Liver (tissue), 9 donors: ENCODE measurements around the gene CC2D2A. TPM values are rescaled to one million over a fixed set of nuclear protein-coding genes. Genes with fewer than 3 reads are reported as not detected.

Experiments used
- DNase-seq: peaks from one replicate; pipeline ENCODE4 v3.0.0-alpha.2; 2017; ENCODE audit warnings: low spot score
- H3K27ac ChIP-seq, 2 donors: one replicate each; pipeline ENCODE4 v1.7.0; 2013; ENCODE audit warnings: inconsistent platforms in 2 of 2, low read length in 2 of 2, control low read depth in 1 of 2, low read depth in 1 of 2, mild to moderate bottlenecking in 1 of 2
- H3K27me3 ChIP-seq, 4 donors: one replicate each; pipeline versions ENCODE4 v1.6.1 to v1.7.0; 2013; ENCODE audit warnings: low read length in 3 of 4, inconsistent platforms in 1 of 4, mild to moderate bottlenecking in 1 of 4, moderate library complexity in 1 of 4; ENCODE audit not compliant: control insufficient read depth in 4 of 4, insufficient read depth in 4 of 4
- H3K36me3 ChIP-seq, 4 donors: one replicate each; pipeline versions ENCODE4 v1.6.1 to v1.7.0; 2013; ENCODE audit warnings: low read length in 3 of 4, mild to moderate bottlenecking in 3 of 4, low read depth in 1 of 4, moderate library complexity in 1 of 4; ENCODE audit not compliant: control insufficient read depth in 4 of 4, insufficient read depth in 3 of 4
- H3K4me1 ChIP-seq, 4 donors: one replicate each; pipeline versions ENCODE4 v1.6.1 to v1.7.0; 2013; ENCODE audit warnings: low read length in 3 of 4, mild to moderate bottlenecking in 3 of 4, moderate library complexity in 1 of 4; ENCODE audit not compliant: control insufficient read depth in 4 of 4, insufficient read depth in 4 of 4
- H3K4me3 ChIP-seq, 3 donors: one replicate each; pipeline versions ENCODE4 v1.6.1 to v1.7.0; 2013; ENCODE audit warnings: low read length in 3 of 3, control low read depth in 1 of 3, low read depth in 1 of 3, mild to moderate bottlenecking in 1 of 3
- H3K9ac ChIP-seq, 2 donors: one replicate each; pipeline ENCODE4 v1.7.0; 2013; ENCODE audit warnings: low read length in 2 of 2, mild to moderate bottlenecking in 2 of 2, moderate library complexity in 2 of 2, control low read depth in 1 of 2, low read depth in 1 of 2
- H3K9me3 ChIP-seq, 4 donors: one replicate each; pipeline versions ENCODE4 v1.6.1 to v1.7.0; 2013; ENCODE audit warnings: low read length in 3 of 4; ENCODE audit not compliant: control insufficient read depth in 4 of 4
- CTCF ChIP-seq: fragments of 150-350 bp; IDR thresholded peaks from 2 replicates; pipeline ENCODE4 v1.5.1; 2017; ENCODE audit warnings: improper control_type of control experiment, low read depth, low read length; ENCODE audit not compliant: missing input control
- EGR1 ChIP-seq, 2 donors: IDR thresholded peaks; 2 replicates each; pipeline ENCODE4 v1.6.1; 2016 to 2018; ENCODE audit warnings: antibody characterized with exemption in 2 of 2, low read depth in 2 of 2
- FOXA1 ChIP-seq: IDR thresholded peaks from 2 replicates; pipeline ENCODE4 v1.6.1; 2016; ENCODE audit warnings: antibody characterized with exemption
- GABPA ChIP-seq, 2 donors: IDR thresholded peaks in 1 of 2; conservative IDR thresholded peaks in 1 of 2; 2 replicates each; pipeline ENCODE4 v1.6.1; 2016; ENCODE audit warnings: antibody characterized with exemption in 2 of 2, mild to moderate bottlenecking in 1 of 2, moderate library complexity in 1 of 2
- HNF4A ChIP-seq, 2 donors: conservative IDR thresholded peaks; 2 replicates each; pipeline ENCODE4 v1.6.1; 2016; ENCODE audit warnings: antibody characterized with exemption in 2 of 2, mild to moderate bottlenecking in 2 of 2
- HNF4G ChIP-seq: IDR thresholded peaks from 2 replicates; pipeline ENCODE4 v1.6.1; 2016; ENCODE audit warnings: antibody characterized with exemption
- NR2F2 ChIP-seq: IDR thresholded peaks from 2 replicates; pipeline ENCODE4 v1.6.1; 2016; ENCODE audit warnings: antibody characterized with exemption
- RAD21 ChIP-seq, 2 donors: IDR thresholded peaks; 2 replicates each; pipeline ENCODE4 v1.6.1; 2016; ENCODE audit warnings: antibody characterized with exemption in 2 of 2, mild to moderate bottlenecking in 2 of 2
- SP1 ChIP-seq: IDR thresholded peaks from 2 replicates; pipeline ENCODE4 v1.6.1; 2018; ENCODE audit warnings: antibody characterized with exemption, mild to moderate bottlenecking
- TAF1 ChIP-seq: conservative IDR thresholded peaks from 2 replicates; pipeline ENCODE4 v1.6.1; 2016; ENCODE audit warnings: antibody characterized with exemption, mild to moderate bottlenecking
- ZBTB33 ChIP-seq: IDR thresholded peaks from 2 replicates; pipeline ENCODE4 v1.6.1; 2016; ENCODE audit warnings: antibody characterized with exemption
- WGBS: extraction: QIAGEN DNeasy Blood & Tissue Kit; methylation state at CpG from one replicate; pipeline ENCODE4 v1.1.7; 2013; 5-methylcytosine and 5-hydroxymethylcytosine counted together
- polyA plus RNA-seq, 2 donors: library from polyadenylated mRNA; stranded (reverse) in 1 of 2; unstranded in 1 of 2; fragments of 200-250 nt in 1 of 2; fragments of >200 nt in 1 of 2; fragmentation: Nextera tagmentation in 1 of 2; extraction: Ambion mirVana in 1 of 2; gene quantifications; one replicate each; pipeline versions ENCODE4 v1.2.1 to v1.2.3, GENCODE V29; 2013 to 2015
- total RNA-seq, 2 donors: library from RNA; depleted of rRNA; stranded (reverse); fragments of >200 nt; gene quantifications; one replicate each; pipeline ENCODE4 v1.2.3, GENCODE V29; 2014
- TF ChIP-seq, protein P1 (sequence below): IDR thresholded peaks from 2 replicates; pipeline ENCODE4 v1.6.1; 2016; ENCODE audit warnings: antibody characterized with exemption, mild to moderate bottlenecking
- TF ChIP-seq, protein P2 (sequence below): IDR thresholded peaks from 2 replicates; pipeline ENCODE4 v1.6.1; 2016; ENCODE audit warnings: antibody characterized with exemption
- donor health status: healthy.
- donor health status: healthy.
- donor health status: healthy.
- donor health status: healthy.
- donor health status: healthy.

The CC2D2A gene
- total and polyA plus RNA-seq, 4 donors: 2.3 to 3.8 (median 2.9) TPM

- TF ChIP-seq RAD21 (IDR thresholded peaks at IDR 0.05) (no peak), HNF4G (no peak), FOXA1 (no peak), SP1 (no peak), NR2F2 (no peak), EGR1 (IDR thresholded peaks at IDR 0.05; ENCODE audit: low read depth in 2 of 2) (no peak), GABPA (IDR thresholded peaks at IDR 0.05 in 1 of 2, conservative IDR thresholded peaks at IDR 0.05 in 1 of 2) (no peak), HNF4A (conservative IDR thresholded peaks at IDR 0.05) (no peak), ZBTB33 (no peak), TAF1 (no peak), CTCF (no peak)
- TF ChIP-seq, protein P1, sequence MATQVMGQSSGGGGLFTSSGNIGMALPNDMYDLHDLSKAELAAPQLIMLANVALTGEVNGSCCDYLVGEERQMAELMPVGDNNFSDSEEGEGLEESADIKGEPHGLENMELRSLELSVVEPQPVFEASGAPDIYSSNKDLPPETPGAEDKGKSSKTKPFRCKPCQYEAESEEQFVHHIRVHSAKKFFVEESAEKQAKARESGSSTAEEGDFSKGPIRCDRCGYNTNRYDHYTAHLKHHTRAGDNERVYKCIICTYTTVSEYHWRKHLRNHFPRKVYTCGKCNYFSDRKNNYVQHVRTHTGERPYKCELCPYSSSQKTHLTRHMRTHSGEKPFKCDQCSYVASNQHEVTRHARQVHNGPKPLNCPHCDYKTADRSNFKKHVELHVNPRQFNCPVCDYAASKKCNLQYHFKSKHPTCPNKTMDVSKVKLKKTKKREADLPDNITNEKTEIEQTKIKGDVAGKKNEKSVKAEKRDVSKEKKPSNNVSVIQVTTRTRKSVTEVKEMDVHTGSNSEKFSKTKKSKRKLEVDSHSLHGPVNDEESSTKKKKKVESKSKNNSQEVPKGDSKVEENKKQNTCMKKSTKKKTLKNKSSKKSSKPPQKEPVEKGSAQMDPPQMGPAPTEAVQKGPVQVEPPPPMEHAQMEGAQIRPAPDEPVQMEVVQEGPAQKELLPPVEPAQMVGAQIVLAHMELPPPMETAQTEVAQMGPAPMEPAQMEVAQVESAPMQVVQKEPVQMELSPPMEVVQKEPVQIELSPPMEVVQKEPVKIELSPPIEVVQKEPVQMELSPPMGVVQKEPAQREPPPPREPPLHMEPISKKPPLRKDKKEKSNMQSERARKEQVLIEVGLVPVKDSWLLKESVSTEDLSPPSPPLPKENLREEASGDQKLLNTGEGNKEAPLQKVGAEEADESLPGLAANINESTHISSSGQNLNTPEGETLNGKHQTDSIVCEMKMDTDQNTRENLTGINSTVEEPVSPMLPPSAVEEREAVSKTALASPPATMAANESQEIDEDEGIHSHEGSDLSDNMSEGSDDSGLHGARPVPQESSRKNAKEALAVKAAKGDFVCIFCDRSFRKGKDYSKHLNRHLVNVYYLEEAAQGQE: no peak
- TF ChIP-seq, protein P2, sequence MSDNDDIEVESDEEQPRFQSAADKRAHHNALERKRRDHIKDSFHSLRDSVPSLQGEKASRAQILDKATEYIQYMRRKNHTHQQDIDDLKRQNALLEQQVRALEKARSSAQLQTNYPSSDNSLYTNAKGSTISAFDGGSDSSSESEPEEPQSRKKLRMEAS: no peak
- Histone ChIP-seq H3K36me3 (peaks cover 0 to 6% (median 5%) of the 10 kb centered on the region in 4 donors), H3K27me3 (no peaks in the 10 kb centered on the region), H3K4me1 (peaks cover 2 to 9% (median 4%) of the 10 kb centered on the region in 4 donors), H3K9me3 (no peaks in the 10 kb centered on the region), H3K4me3 (no peak overlapping the region), H3K27ac (no peak overlapping the region), H3K9ac (no peak overlapping the region)
- WGBS: 82% methylated on average over 7 of the region's 7 CpGs
- DNase-seq: no peak
Observed at GRCh38 chr4:15542760-15543159, 73.1 kb downstream of the CC2D2A start.

- Histone ChIP-seq H3K9me3 (no peaks in the 10 kb centered on the region), H3K36me3 (no peaks in the 10 kb centered on the region), H3K9ac (no peak overlapping the region), H3K4me3 (no peak overlapping the region), H3K27me3 (no peaks in the 10 kb centered on the region), H3K4me1 (peaks cover 2 to 9% (median 4%) of the 10 kb centered on the region in 4 donors), H3K27ac (no peak overlapping the region)
- TF ChIP-seq ZBTB33 (no peak), HNF4G (no peak), TAF1 (no peak)
- no peak for DNase-seq
- WGBS: 94% methylated on average over 6 of the region's 6 CpGs
Observed at GRCh38 chr4:15543537-15544247, 74.0 kb downstream of the CC2D2A start.
